HG03432 (cell line): Measurements from ENCODE around the gene FLVCR2.

Experiments
- ATAC-seq: cut with Tn5 transposase; IDR thresholded peaks from one replicate; pipeline ENCODE4 v1.9.1; 2021; ENCODE audit warnings: mild to moderate bottlenecking, moderate library complexity; ENCODE audit not compliant: unreplicated experiment

The FLVCR2 gene

GRCh38 chr14:75626863-75627262, 48.4 kb downstream of the FLVCR2 start:
- ATAC-seq = no peak

- no peak for ATAC-seq
These were observed 49.0 kb downstream of the FLVCR2 start for GRCh38 chr14:75627406-75627805.

- ATAC-seq = no peak
These were observed 50.4 kb downstream of the FLVCR2 start for GRCh38 chr14:75628816-75629215.

GRCh38 chr14:75630695-75631452, 52.5 kb downstream of the FLVCR2 start:
- no peak for ATAC-seq

- no peak for ATAC-seq
These were observed 53.0 kb downstream of the FLVCR2 start for GRCh38 chr14:75631453-75631831.

- no peak for ATAC-seq
These were observed 56.4 kb downstream of the FLVCR2 start for GRCh38 chr14:75634848-75635247.

GRCh38 chr14:75636100-75636692, 57.8 kb downstream of the FLVCR2 start:
- ATAC-seq = no peak

- no peak for ATAC-seq
These were observed 62.5 kb downstream of the FLVCR2 start for GRCh38 chr14:75640876-75641275.

GRCh38 chr14:75643985-75644384, 65.6 kb downstream of the FLVCR2 start:
- no peak for ATAC-seq

- ATAC-seq = no peak
These were observed 66.6 kb downstream of the FLVCR2 start for GRCh38 chr14:75645056-75645455.

GRCh38 chr14:75646762-75647161, 68.3 kb downstream of the FLVCR2 start:
- ATAC-seq = no peak

- no peak for ATAC-seq
These were observed 69.2 kb downstream of the FLVCR2 start for GRCh38 chr14:75647640-75648039.

- ATAC-seq = no peak
These were observed 69.8 kb downstream of the FLVCR2 start for GRCh38 chr14:75648066-75648838.

GRCh38 chr14:75649337-75649736, 70.9 kb downstream of the FLVCR2 start:
- ATAC-seq = no peak

GRCh38 chr14:75649773-75650172, 71.4 kb downstream of the FLVCR2 start:
- no peak for ATAC-seq

GRCh38 chr14:75650253-75651058, 72.0 kb downstream of the FLVCR2 start:
- no peak for ATAC-seq

GRCh38 chr14:75653563-75653962, 75.1 kb downstream of the FLVCR2 start:
- ATAC-seq = no peak

- ATAC-seq = peak; percentile 84
These were observed 75.8 kb downstream of the FLVCR2 start for GRCh38 chr14:75654127-75654732.

GRCh38 chr14:75655235-75655634, 76.8 kb downstream of the FLVCR2 start:
- no peak for ATAC-seq

GRCh38 chr14:75657331-75657730, 78.9 kb downstream of the FLVCR2 start:
- ATAC-seq = no peak

- no peak for ATAC-seq
These were observed 80.5 kb downstream of the FLVCR2 start for GRCh38 chr14:75658957-75659356.
